Pulmonary artery endothelial cell (primary cell): ENCODE results near the gene SYK. TPM values are rescaled to one million over a fixed set of nuclear protein-coding genes. Genes with fewer than 3 reads are reported as not detected.

Experiments
- DNase-seq: peaks from one replicate; pipeline ENCODE4 v3.0.0-alpha.2; 2011; ENCODE audit warnings: low read depth, low spot score
- total RNA-seq: library from RNA; depleted of rRNA; stranded (reverse); fragments of >200 nt; gene quantifications from 2 replicates; pipeline ENCODE4 v1.2.3, GENCODE V29; 2014

The SYK gene
- total RNA-seq, 1 donor from 2014 or later, result 0.07 TPM

GRCh38 chr9:90940280-90940679 is 138.7 kb downstream of the SYK start:
- no peak for DNase-seq

- no peak for DNase-seq
Measured at GRCh38 chr9:90941661-90942060, 140.0 kb downstream of the SYK start.

- no peak for DNase-seq
Measured at GRCh38 chr9:90942555-90942954, 140.9 kb downstream of the SYK start.

- no peak for DNase-seq
Measured at GRCh38 chr9:90943341-90943740, 141.7 kb downstream of the SYK start.

DNA sequence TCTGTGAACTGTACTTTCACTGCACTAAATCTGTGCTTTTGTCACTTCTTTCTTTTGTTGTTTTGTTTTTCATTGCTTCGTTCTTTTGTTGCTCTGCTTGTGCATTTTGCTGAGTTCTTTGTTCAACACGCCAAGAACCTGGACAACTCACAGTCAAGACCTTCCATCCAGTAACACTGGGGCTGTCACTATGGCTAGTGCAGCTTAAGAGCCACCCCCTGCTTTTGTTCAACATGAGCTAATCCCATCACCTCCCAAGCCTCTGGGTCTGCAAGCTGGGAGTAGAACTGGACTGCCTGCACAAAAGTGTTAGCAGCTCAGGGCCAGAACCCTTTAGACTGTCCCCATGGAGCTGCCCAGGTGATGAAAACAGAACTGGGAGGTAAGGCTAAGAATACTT is 143.7 kb downstream of the SYK start:
- DNase-seq, result no peak

- no peak for DNase-seq
Measured at GRCh38 chr9:90946982-90947381, 145.4 kb downstream of the SYK start.

Other genes starting within 250 kb of the SYK start
- not detected in 2 replicates for gene DIRAS2, start 159.0 kb upstream of the SYK start, total RNA-seq